Thoracic aorta (tissue), 2 donors: ENCODE data around the gene CMTR2. TPM values are rescaled to one million over a fixed set of nuclear protein-coding genes. Genes with fewer than 3 reads are reported as not detected.
"Not testable (repeated sequence)": the region's sequence is repeated elsewhere in the genome, so short reads cannot be mapped to it uniquely, and the experiment has no call there.

Experiments used
- ATAC-seq: fragments of 150-250 bp; one replicate; pipeline ENCODE4 v1.8.0; 2017; ENCODE audit warnings: low read depth; ENCODE audit not compliant: insufficient number of reproducible peaks, low FRiP score
- DNase-seq: peaks from one replicate; pipeline ENCODE4 v3.0.0-alpha.2; 2020; ENCODE audit warnings: low spot score
- H3K27ac ChIP-seq, 2 donors: fragments of 200-600 bp; sonication (generic); 1 replicate in 1 of 2; 2 replicates in 1 of 2; pipeline ENCODE4 v1.5.1; 2016; ENCODE audit warnings: mild to moderate bottlenecking in 2 of 2, moderate library complexity in 2 of 2
- H3K27me3 ChIP-seq: fragments of 200-600 bp; sonication (generic); replicated peaks from 2 replicates; pipeline ENCODE4 v1.6.0; 2016; ENCODE audit warnings: mild to moderate bottlenecking; ENCODE audit not compliant: insufficient read depth
- H3K36me3 ChIP-seq: fragments of 200-600 bp; sonication (generic); one replicate; pipeline ENCODE4 v1.5.1; 2016
- H3K4me1 ChIP-seq, 2 donors: fragments of 200-600 bp; sonication (generic); 1 replicate in 1 of 2; 2 replicates in 1 of 2; pipeline versions ENCODE4 v1.5.1 to v1.6.0; 2016; ENCODE audit warnings: low read depth in 2 of 2, mild to moderate bottlenecking in 1 of 2; ENCODE audit not compliant: control insufficient read depth in 1 of 2
- H3K4me3 ChIP-seq: fragments of 200-600 bp; sonication (generic); 2 replicates; pipeline ENCODE4 v1.5.1; 2016; ENCODE audit warnings: mild to moderate bottlenecking
- H3K9me3 ChIP-seq: fragments of 200-600 bp; sonication (generic); 2 replicates; pipeline ENCODE4 v1.5.1; 2016
- total RNA-seq, 2 donors: library from RNA; depleted of rRNA; stranded (reverse); fragments of >200 nt; gene quantifications; one replicate each; pipeline versions ENCODE4 v1.1.0 to v1.2.3, GENCODE V29; 2016
- TF ChIP-seq, protein P1 (sequence below): fragments of 200-600 bp; sonication (generic); IDR thresholded peaks from one replicate; pipeline ENCODE4 v1.5.1; 2019; ENCODE audit warnings: antibody characterized with exemption

The CMTR2 gene
- total RNA-seq, 2 donors from 2014 or later = 14.6 to 15.9 TPM

DNA sequence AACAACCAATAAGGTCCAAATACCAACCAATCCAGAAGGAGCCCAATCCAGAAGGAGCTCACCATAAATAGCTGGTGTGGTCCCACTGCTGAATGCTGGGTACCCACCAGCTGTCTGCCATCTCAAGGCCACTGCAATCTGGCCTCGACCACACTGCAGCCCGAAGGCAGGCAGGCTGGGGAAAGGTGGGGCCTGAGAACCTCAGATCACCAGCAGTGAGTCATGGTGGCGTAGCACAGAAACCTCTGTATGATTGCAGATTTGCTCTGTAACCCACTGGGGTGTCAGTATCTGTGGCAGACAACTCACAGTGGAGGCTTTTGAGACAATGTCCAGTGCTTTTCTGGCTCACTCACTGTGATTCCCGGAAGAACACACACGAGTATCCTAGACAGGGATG, 14.7 kb upstream of the CMTR2 start:
- ATAC-seq (no peak), DNase-seq (no peak)

DNA sequence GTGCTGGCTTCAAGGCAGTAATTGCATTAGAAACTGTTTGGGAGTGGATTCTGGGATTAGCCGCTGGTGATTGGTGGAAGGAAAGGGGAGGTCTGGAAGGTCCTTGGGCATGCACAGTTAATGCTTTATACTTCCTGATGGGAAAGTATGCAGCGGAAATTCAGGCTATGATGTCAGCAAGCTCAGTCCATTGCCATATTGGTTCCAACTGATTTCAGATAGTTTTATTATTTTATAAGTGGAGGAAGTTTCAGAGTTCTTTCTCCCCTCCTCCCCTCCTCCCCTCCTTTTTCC, 8.1 kb upstream of the CMTR2 start:
- no peaks in the 10 kb centered on the region for H3K36me3 ChIP-seq
- DNase-seq (no peak), ATAC-seq (no peak)

More for the DNA sequence above, 14.7 kb upstream of the CMTR2 start:
- no peaks in the 10 kb centered on the region for H3K9me3 ChIP-seq
- H3K36me3 ChIP-seq = no peaks in the 10 kb centered on the region
- no peaks in the 10 kb centered on the region for H3K4me1 ChIP-seq
- no peak overlapping the region for H3K27ac ChIP-seq
- H3K27me3 ChIP-seq = no peaks in the 10 kb centered on the region
- TF ChIP-seq, protein P1, sequence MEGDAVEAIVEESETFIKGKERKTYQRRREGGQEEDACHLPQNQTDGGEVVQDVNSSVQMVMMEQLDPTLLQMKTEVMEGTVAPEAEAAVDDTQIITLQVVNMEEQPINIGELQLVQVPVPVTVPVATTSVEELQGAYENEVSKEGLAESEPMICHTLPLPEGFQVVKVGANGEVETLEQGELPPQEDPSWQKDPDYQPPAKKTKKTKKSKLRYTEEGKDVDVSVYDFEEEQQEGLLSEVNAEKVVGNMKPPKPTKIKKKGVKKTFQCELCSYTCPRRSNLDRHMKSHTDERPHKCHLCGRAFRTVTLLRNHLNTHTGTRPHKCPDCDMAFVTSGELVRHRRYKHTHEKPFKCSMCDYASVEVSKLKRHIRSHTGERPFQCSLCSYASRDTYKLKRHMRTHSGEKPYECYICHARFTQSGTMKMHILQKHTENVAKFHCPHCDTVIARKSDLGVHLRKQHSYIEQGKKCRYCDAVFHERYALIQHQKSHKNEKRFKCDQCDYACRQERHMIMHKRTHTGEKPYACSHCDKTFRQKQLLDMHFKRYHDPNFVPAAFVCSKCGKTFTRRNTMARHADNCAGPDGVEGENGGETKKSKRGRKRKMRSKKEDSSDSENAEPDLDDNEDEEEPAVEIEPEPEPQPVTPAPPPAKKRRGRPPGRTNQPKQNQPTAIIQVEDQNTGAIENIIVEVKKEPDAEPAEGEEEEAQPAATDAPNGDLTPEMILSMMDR = no peak
- no peak overlapping the region for H3K4me3 ChIP-seq

DNA sequence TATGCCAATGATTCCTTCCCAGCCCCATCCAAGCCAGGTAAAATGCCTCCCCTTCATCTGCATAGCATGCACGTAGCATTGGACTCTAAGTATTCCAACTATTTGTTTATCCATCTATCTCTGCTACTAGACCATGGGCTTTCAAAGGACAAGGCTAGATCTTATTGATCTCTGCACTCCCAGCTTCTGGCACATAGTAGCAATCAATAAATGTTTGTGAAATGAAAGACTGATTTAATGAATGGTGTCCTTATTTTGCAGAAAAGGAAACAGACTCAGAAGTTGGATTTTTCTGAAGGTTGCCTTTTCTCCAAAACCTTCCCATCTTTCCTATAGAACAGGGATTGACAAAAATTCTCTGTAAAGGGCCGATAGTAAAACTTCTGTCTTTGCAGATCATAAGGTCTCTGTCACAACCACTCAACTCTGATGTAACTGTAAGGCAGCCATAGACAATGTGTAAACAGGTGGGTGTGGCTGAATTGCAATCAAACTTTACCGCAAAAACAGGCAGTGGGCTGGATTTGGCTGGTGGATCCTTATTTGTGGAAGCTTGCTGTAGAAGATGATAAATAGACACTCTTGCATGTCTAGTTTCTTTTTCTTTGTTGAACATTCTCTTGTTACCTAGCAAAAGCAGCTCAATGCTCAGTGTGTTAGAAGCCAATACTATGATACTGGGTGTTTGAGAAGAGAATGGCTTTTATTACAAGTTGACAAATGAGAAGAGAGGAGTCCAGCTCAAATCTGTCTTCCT, 7.6 kb upstream of the CMTR2 start:
- no peak for DNase-seq
- Histone ChIP-seq H3K27me3 (no peaks in the 10 kb centered on the region), H3K9me3 (no peaks in the 10 kb centered on the region), H3K4me1 (no peaks in the 10 kb centered on the region), H3K36me3 (no peaks in the 10 kb centered on the region), H3K27ac (no peak overlapping the region), H3K4me3 (no peak overlapping the region)
- no peak for ATAC-seq
- TF ChIP-seq, protein P1 = no peak

More for the DNA sequence above, 8.1 kb upstream of the CMTR2 start:
- no peaks in the 10 kb centered on the region for H3K9me3 ChIP-seq
- H3K4me3 ChIP-seq = no peak overlapping the region
- H3K4me1 ChIP-seq = no peaks in the 10 kb centered on the region
- TF ChIP-seq, protein P1 = no peak
- H3K27ac ChIP-seq = no peak overlapping the region
- H3K27me3 ChIP-seq = no peaks in the 10 kb centered on the region

DNA sequence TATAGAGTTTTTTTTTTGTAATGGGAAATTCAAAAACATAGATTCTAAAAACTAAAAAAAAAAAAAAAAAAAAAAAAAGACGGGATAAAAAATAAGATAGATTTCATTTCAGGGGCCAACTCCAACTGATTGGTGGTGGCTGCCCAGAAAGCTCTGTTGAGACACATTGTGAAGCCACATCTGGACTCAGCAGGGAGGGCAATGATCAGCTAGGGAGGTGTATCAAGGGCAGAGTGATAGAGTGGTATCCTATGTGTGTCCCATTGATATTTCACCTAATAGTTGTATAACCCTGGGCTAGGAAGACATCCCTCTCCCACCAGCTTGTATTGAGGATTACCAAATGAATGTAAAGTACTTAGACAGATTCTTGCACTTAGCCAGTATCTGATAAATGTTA, 6.7 kb upstream of the CMTR2 start:
- no peak overlapping the region for H3K4me3 ChIP-seq
- TF ChIP-seq, protein P1 = no peak
- ATAC-seq = no peak
- no peaks in the 10 kb centered on the region for H3K27me3 ChIP-seq
- no peaks in the 10 kb centered on the region for H3K4me1 ChIP-seq
- DNase-seq = no peak
- H3K27ac ChIP-seq = no peak overlapping the region
- no peaks in the 10 kb centered on the region for H3K36me3 ChIP-seq
- no peaks in the 10 kb centered on the region for H3K9me3 ChIP-seq

DNA sequence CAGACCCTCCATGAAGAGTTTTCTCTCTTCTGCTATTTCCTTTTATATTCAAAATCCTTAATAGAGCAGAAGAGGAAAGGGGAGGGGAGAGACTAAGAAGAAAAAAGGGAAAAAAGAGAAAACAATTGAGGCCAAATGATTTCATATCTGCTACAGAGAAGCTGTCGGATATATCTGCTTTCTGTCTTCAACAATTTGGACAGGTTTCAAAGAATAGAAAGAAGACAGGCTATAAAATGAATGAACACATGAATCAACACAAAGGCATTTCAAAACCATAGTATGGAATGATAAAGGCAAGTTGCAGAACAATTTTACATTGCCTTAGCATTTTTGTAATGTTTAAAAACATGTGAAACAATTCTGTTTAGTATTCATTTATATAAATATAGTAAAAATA, 4.7 kb upstream of the CMTR2 start:
- H3K36me3 ChIP-seq = no peaks in the 10 kb centered on the region
- TF ChIP-seq, protein P1 = no peak
- ATAC-seq (no peak), DNase-seq (no peak)
- H3K4me1 ChIP-seq = no peaks in the 10 kb centered on the region
- H3K27ac ChIP-seq = no peak overlapping the region
- H3K27me3 ChIP-seq = no peaks in the 10 kb centered on the region
- H3K4me3 ChIP-seq = no peak overlapping the region
- no peaks in the 10 kb centered on the region for H3K9me3 ChIP-seq

DNA sequence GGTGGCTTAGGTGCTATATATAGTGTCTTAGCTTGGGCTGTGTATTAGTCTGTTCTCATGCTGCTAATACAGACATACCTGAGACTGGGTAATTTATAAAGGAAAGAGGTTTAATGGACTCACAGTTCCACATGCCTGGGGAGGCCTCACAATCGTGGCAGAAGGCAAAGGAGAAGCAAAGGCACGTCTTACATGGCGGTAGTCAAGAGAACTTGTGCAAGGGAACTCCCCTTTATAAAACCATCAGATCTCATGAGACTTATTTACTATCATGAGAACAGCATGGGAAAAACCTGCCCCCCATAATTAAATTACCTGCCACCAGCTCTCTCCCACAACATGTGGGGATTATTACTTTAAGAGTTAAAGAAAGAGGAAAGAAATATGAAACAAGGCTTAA, 2.9 kb upstream of the CMTR2 start:
- not testable (repeated sequence) for H3K27me3 ChIP-seq, H3K27ac ChIP-seq, H3K4me3 ChIP-seq, ATAC-seq, H3K4me1 ChIP-seq, DNase-seq, H3K9me3 ChIP-seq, H3K36me3 ChIP-seq
